B cell (primary cell): ENCODE results near the gene PEX13. TPM values are rescaled to one million over a fixed set of nuclear protein-coding genes. Genes with fewer than 3 reads are reported as not detected.

Experiments
- ATAC-seq: fragments of 200-7000 bp; cut with Tn5 transposase; one replicate; pipeline ENCODE4 v1.10.0; 2021; ENCODE audit warnings: low read depth, mild to moderate bottlenecking, moderate number of reproducible peaks, moderate library complexity
- CTCF ChIA-PET: fragments of 350-600 bp; sonication (Branson Sonifier 250); formaldehyde crosslinking; loops from one replicate; lab custom pipeline; 2021; ENCODE audit warnings: antibody characterized with exemption, inconsistent platforms; lab: Charles Lee
- POLR2A ChIA-PET: fragments of 350-600 bp; sonication (Branson Sonifier 250); formaldehyde crosslinking; loops from one replicate; lab custom pipeline; 2021; ENCODE audit warnings: antibody characterized with exemption; lab: Charles Lee
- DNase-seq: peaks from one replicate; pipeline ENCODE4 v3.0.0; 2013
- H2AFZ ChIP-seq: 2 replicates; pipeline ENCODE4 v1.6.1; 2012; ENCODE audit warnings: mild to moderate bottlenecking, low read depth, low read length; ENCODE audit not compliant: insufficient read depth, poor library complexity, severe bottlenecking
- H3K27ac ChIP-seq, 2 donors: 1 replicate in 1 of 2; 2 replicates in 1 of 2; pipeline ENCODE4 v1.5.1; 2012 to 2013; ENCODE audit warnings: low read length in 2 of 2, mild to moderate bottlenecking in 2 of 2, moderate library complexity in 1 of 2
- H3K27me3 ChIP-seq, 4 experiments: fragments of 200-600 bp in 1 of 4; sonication (generic) in 1 of 4; replicated peaks in 1 of 4; 1 replicate in 2 of 4; 2 replicates in 2 of 4; pipeline versions ENCODE4 v1.6.1 to v1.7.0; 2013 to 2016; ENCODE audit warnings: low read length in 3 of 4, mild to moderate bottlenecking in 2 of 4, mixed read lengths in 1 of 4, moderate library complexity in 1 of 4; ENCODE audit not compliant: insufficient read depth in 4 of 4, control insufficient read depth in 3 of 4; ENCODE audit errors: control extremely low read depth in 1 of 4
- H3K36me3 ChIP-seq, 2 experiments: replicated peaks in 1 of 2; 1 replicate in 1 of 2; 2 replicates in 1 of 2; pipeline versions ENCODE4 v1.6.1 to v1.7.1; 2013; ENCODE audit warnings: low read length in 1 of 2; ENCODE audit not compliant: insufficient read depth in 2 of 2, control insufficient read depth in 1 of 2; ENCODE audit errors: control extremely low read depth in 1 of 2, extremely low read depth in 1 of 2
- H3K4me1 ChIP-seq, 2 donors: fragments of 200-600 bp in 1 of 2; sonication (generic) in 1 of 2; 1 replicate in 1 of 2; 2 replicates in 1 of 2; pipeline versions ENCODE4 v1.5.1 to v1.6.1; 2013 to 2017; ENCODE audit warnings: low read length in 2 of 2; ENCODE audit not compliant: control insufficient read depth in 2 of 2, insufficient read depth in 2 of 2
- H3K4me2 ChIP-seq: replicated peaks from 2 replicates; pipeline ENCODE3; 2012; ENCODE audit warnings: mild to moderate bottlenecking, low read depth, low read length; ENCODE audit not compliant: poor library complexity, severe bottlenecking
- H3K4me3 ChIP-seq, 5 experiments: fragments of 200-600 bp in 1 of 5; sonication (generic) in 1 of 5; 1 replicate in 3 of 5; 2 replicates in 2 of 5; pipeline versions ENCODE4 v1.5.1 to v1.7.0; 2011 to 2016; ENCODE audit warnings: low read length in 4 of 5, mild to moderate bottlenecking in 4 of 5, low read depth in 2 of 5, control low read depth in 1 of 5, moderate library complexity in 1 of 5; ENCODE audit not compliant: insufficient read depth in 1 of 5; ENCODE audit errors: control extremely low read depth in 1 of 5, extremely low read depth in 1 of 5
- H3K79me2 ChIP-seq: fragments of 200-600 bp; sonication (generic); one replicate; pipeline ENCODE4 v1.6.0; 2016; ENCODE audit warnings: low read length; ENCODE audit not compliant: control insufficient read depth, insufficient read depth
- H3K9ac ChIP-seq: fragments of 200-600 bp; sonication (generic); 2 replicates; pipeline ENCODE4 v1.6.1; 2017; ENCODE audit warnings: mild to moderate bottlenecking, low read length, moderate library complexity
- H3K9me3 ChIP-seq, 3 donors: one replicate each; pipeline versions ENCODE4 v1.6.1 to v1.7.1; 2013; ENCODE audit warnings: low read length in 2 of 3; ENCODE audit not compliant: control insufficient read depth in 2 of 3, insufficient read depth in 1 of 3; ENCODE audit errors: control extremely low read depth in 1 of 3
- H4K20me1 ChIP-seq: 2 replicates; pipeline ENCODE4 v1.6.0; 2012; ENCODE audit warnings: mild to moderate bottlenecking, low read length; ENCODE audit not compliant: insufficient read depth, control insufficient read depth, poor library complexity, severe bottlenecking
- H3K27ac Mint-ChIP-seq: one replicate; pipeline ENCODE4 v1.8.0; 2021; ENCODE audit warnings: mixed read lengths
- H3K27me3 Mint-ChIP-seq: one replicate; pipeline ENCODE4 v1.8.0; 2021; ENCODE audit warnings: mixed read lengths
- H3K4me1 Mint-ChIP-seq: one replicate; pipeline ENCODE4 v1.8.0; 2021; ENCODE audit warnings: mixed read lengths
- H3K4me3 Mint-ChIP-seq: one replicate; pipeline ENCODE4 v1.8.0; 2021; ENCODE audit warnings: mixed read lengths
- H3K9me3 Mint-ChIP-seq: one replicate; pipeline ENCODE4 v1.8.0; 2022; ENCODE audit warnings: mixed read lengths; ENCODE audit not compliant: insufficient read depth
- EZH2 ChIP-seq: IDR thresholded peaks from 2 replicates; pipeline ENCODE4 v1.6.1; 2012; ENCODE audit warnings: borderline replicate concordance, low read depth, mild to moderate bottlenecking, moderate library complexity, low read length; ENCODE audit not compliant: insufficient read depth, poor library complexity, severe bottlenecking
- WGBS: methylation state at CpG from one replicate; pipeline ENCODE4 v1.1.5; 2013; ENCODE audit warnings: missing lambda C conversion rate; ENCODE audit not compliant: insufficient coverage; 5-methylcytosine and 5-hydroxymethylcytosine counted together
- intact Hi-C: fragments of 100-400 bp; cut with micrococcal nuclease; formaldehyde crosslinking; loops from one replicate; pipeline ENCODE4 v1.10.0; 2022
- polyA plus RNA-seq: library from polyadenylated mRNA; depleted of rRNA; stranded (reverse); fragments of >200 nt; gene quantifications from 2 replicates; pipeline ENCODE4 v1.2.3, GENCODE V29; 2012
- total RNA-seq, 2 donors: library from RNA; stranded (reverse); fragments of 120-200 nt in 1 of 2; gene quantifications; 1 replicate in 1 of 2; 2 replicates in 1 of 2; pipeline versions ENCODE4 v1.2.3 to v1.2.4, GENCODE V29; 2013 to 2022
- TF ChIP-seq, protein P1 (sequence below): fragments of 200-600 bp; IDR thresholded peaks from one replicate; pipeline ENCODE4 v1.8.0; 2022; ENCODE audit warnings: antibody characterized with exemption, mild to moderate bottlenecking

The PEX13 gene
- total and polyA plus RNA-seq, 2 donors (not counting 1 experiment from before 2014, with no cell fraction given) = 6.1 to 19.8 TPM

DNA sequence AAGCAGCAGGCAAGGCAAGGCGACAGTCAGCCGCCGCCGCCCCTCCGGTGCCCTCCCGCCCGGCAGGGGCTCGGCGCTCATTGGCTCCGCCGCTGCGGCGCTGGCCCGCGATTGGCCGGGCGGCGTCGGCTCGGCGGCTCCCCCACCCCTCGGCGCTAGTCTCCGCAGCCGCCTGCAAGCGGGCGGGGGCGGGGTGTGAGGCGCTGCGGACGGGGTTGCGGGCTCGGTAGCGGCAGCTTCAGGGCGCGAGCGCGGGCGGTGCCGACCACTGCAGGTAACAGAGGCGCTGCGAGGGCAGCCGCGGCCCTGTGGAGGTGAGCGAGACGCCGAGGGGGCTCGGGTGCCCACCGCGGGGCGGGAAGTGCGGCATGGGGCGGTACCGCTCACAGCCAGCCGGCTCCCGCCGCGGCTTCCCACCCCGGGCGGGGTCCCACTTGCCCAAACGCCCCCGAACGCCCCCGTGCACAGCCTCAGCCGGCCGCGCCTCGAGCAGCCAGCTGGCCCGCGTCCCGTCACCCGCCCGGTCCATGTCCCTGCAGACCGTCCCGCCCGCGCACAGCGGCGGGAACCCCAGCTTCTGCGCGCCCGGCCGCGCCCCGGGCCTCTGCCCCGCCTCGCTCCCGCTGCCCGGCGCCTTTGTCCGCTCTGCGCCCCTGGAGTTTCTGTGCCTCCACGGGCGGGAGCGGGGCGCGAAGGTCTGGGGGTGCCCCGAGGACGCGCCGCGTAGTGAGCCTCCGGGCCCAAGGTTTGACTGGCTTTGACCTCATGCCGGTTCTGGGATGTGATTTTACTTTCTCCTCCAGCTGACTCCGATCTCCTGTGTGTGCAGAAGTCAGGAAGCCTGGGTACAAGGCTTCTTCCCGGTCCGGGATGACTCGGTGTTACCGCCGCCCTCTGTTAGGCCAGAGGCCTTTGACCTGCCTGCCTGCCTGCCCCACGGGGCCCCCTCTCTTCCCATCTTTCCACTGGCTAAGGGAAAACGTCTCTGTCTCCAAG is 48.5 kb downstream of the PEX13 start, which contains the start of gene SANBR:
TSS of gene SANBR (plus strand) at position 158 of the 996 bp plus-strand sequence. CDS start 4,480 bp downstream, outside the sequence.
- Mint-ChIP-seq H3K4me3 (peak within 1 kb of the TSS; percentile 96), H3K9me3 (no peaks in the 10 kb centered on the region), H3K27ac (peak within 1 kb of the TSS; percentile 89), H3K4me1 (peaks cover 13% of the 10 kb centered on the region), H3K27me3 (no peaks in the 10 kb centered on the region)
- Histone ChIP-seq H3K4me3 (peak within 1 kb of the TSS; percentile 45 to 81 (median 70)), H3K36me3 (no peaks in the 10 kb centered on the region), H3K9me3 (no peaks in the 10 kb centered on the region), H3K4me1 (peaks cover 12 to 17% of the 10 kb centered on the region in 2 donors), H4K20me1 (no peaks in the 10 kb centered on the region), H3K9ac (peak within 1 kb of the TSS; percentile 76), H3K79me2 (no peaks in the 10 kb centered on the region), H3K4me2 (peak within 1 kb of the TSS; percentile 78), H2AFZ (peak within 1 kb of the TSS; percentile 98), H3K27me3 (no peaks in the 10 kb centered on the region), H3K27ac (peak within 1 kb of the TSS in 1 of 2 donors; percentile 24)
- CTCF ChIA-PET = interaction anchor here (1.0 to 1.3 kb wide), 2 partner anchors 36 to 358 kb away, joined by 3 read pairs; no protein-coding TSS in a partner anchor
- TF ChIP-seq, protein P1, sequence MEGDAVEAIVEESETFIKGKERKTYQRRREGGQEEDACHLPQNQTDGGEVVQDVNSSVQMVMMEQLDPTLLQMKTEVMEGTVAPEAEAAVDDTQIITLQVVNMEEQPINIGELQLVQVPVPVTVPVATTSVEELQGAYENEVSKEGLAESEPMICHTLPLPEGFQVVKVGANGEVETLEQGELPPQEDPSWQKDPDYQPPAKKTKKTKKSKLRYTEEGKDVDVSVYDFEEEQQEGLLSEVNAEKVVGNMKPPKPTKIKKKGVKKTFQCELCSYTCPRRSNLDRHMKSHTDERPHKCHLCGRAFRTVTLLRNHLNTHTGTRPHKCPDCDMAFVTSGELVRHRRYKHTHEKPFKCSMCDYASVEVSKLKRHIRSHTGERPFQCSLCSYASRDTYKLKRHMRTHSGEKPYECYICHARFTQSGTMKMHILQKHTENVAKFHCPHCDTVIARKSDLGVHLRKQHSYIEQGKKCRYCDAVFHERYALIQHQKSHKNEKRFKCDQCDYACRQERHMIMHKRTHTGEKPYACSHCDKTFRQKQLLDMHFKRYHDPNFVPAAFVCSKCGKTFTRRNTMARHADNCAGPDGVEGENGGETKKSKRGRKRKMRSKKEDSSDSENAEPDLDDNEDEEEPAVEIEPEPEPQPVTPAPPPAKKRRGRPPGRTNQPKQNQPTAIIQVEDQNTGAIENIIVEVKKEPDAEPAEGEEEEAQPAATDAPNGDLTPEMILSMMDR = no peak
- TF ChIP-seq EZH2 = no peak
- intact Hi-C loops = loop anchor here (1.0 to 5.0 kb wide), 6 partner anchors 49 to 471 kb away; partner anchors contain the start of genes PAPOLG, PEX13 and XPO1
- DNase-seq (peak; percentile 89), ATAC-seq (peak; percentile 98)
- POLR2A ChIA-PET = interaction anchor here (0.5 to 1.2 kb wide), 3 partner anchors 10 to 269 kb away, joined by 3 read pairs; no protein-coding TSS in a partner anchor
- under 1% methylated on average over 110 of the region's 112 CpGs for WGBS
